CD4-positive, alpha-beta memory T cell (primary cell): ENCODE data around the gene POU3F2. TPM values are rescaled to one million over a fixed set of nuclear protein-coding genes. Genes with fewer than 3 reads are reported as not detected.

Experiments
- CTCF ChIA-PET: fragments of 350-600 bp; sonication (Branson Sonifier 250); formaldehyde crosslinking; loops from one replicate; lab custom pipeline; 2021; ENCODE audit warnings: inconsistent platforms; ENCODE audit not compliant: partially characterized antibody; lab: Charles Lee
- POLR2A ChIA-PET: fragments of 350-600 bp; sonication (Branson Sonifier 250); formaldehyde crosslinking; loops from one replicate; lab custom pipeline; 2021; ENCODE audit not compliant: partially characterized antibody; lab: Charles Lee
- DNase-seq, 5 donors: peaks; one replicate each; pipeline versions ENCODE4 v3.0.0 to v3.0.0-alpha.2; 2020 to 2022; ENCODE audit warnings: mixed read lengths in 1 of 5
- H3K27ac ChIP-seq: one replicate; pipeline ENCODE4 v1.7.0; 2013; ENCODE audit warnings: low read depth, low read length
- H3K27me3 ChIP-seq: 2 replicates; pipeline ENCODE4 v1.7.0; 2013; ENCODE audit warnings: mild to moderate bottlenecking, low read length, moderate library complexity; ENCODE audit not compliant: insufficient read depth
- H3K36me3 ChIP-seq: 2 replicates; pipeline ENCODE4 v1.7.0; 2013; ENCODE audit warnings: mild to moderate bottlenecking, low read length, moderate library complexity; ENCODE audit not compliant: insufficient read depth
- H3K4me1 ChIP-seq: 2 replicates; pipeline ENCODE4 v1.7.0; 2013; ENCODE audit warnings: mild to moderate bottlenecking, low read length, moderate library complexity; ENCODE audit not compliant: insufficient read depth
- H3K4me3 ChIP-seq, 2 donors: one replicate each; pipeline ENCODE4 v1.7.0; 2013; ENCODE audit warnings: low read length in 2 of 2, mild to moderate bottlenecking in 1 of 2
- H3K9me3 ChIP-seq, 2 donors: one replicate each; pipeline ENCODE4 v1.7.0; 2013; ENCODE audit warnings: low read length in 2 of 2, control low read depth in 1 of 2; ENCODE audit not compliant: control insufficient read depth in 1 of 2
- H3K27ac Mint-ChIP-seq, 7 donors: one replicate each; pipeline ENCODE4 v1.8.0; 2020 to 2021; ENCODE audit warnings: mixed read lengths in 7 of 7, mild to moderate bottlenecking in 6 of 7, inconsistent platforms in 3 of 7, moderate library complexity in 3 of 7
- H3K27me3 Mint-ChIP-seq, 2 donors: one replicate each; pipeline ENCODE4 v1.8.0; 2020 to 2021; ENCODE audit warnings: mixed read lengths in 2 of 2
- H3K36me3 Mint-ChIP-seq, 2 donors: one replicate each; pipeline ENCODE4 v1.8.0; 2020 to 2021; ENCODE audit warnings: mixed read lengths in 2 of 2, inconsistent platforms in 1 of 2, mild to moderate bottlenecking in 1 of 2
- H3K4me1 Mint-ChIP-seq, 4 donors: one replicate each; pipeline ENCODE4 v1.8.0; 2020 to 2021; ENCODE audit warnings: mixed read lengths in 4 of 4, mild to moderate bottlenecking in 1 of 4
- H3K4me3 Mint-ChIP-seq, 8 donors: one replicate each; pipeline ENCODE4 v1.8.0; 2020 to 2021; ENCODE audit warnings: mixed read lengths in 8 of 8, mild to moderate bottlenecking in 7 of 8, moderate library complexity in 6 of 8, inconsistent platforms in 3 of 8
- H3K9me3 Mint-ChIP-seq, 8 donors: one replicate each; pipeline ENCODE4 v1.8.0; 2020 to 2021; ENCODE audit warnings: mixed read lengths in 8 of 8, mild to moderate bottlenecking in 5 of 8, inconsistent platforms in 3 of 8, moderate library complexity in 1 of 8
- intact Hi-C: fragments of 100-400 bp; cut with micrococcal nuclease; formaldehyde crosslinking; loops from one replicate; pipeline ENCODE4 v1.15.1; 2023
- polyA plus RNA-seq, 2 donors: library from polyadenylated mRNA; unstranded; fragments of 300-500 nt; fragmentation: Illumina TruSeq; gene quantifications; one replicate each; pipeline ENCODE4 v1.2.3, GENCODE V29; 2021
- total RNA-seq, 2 experiments: library from RNA; stranded (reverse); gene quantifications; one replicate each; pipeline ENCODE4 v1.2.3, GENCODE V29; 2021

The POU3F2 gene
- total and polyA plus RNA-seq, 4 experiments from 2014 or later: not detected

GRCh38 chr6:98835149-98836024, 1.0 kb downstream of the POU3F2 start:
- Histone ChIP-seq H3K36me3 (no peaks in the 10 kb centered on the region), H3K27ac (no peak overlapping the region), H3K4me3 (peak overlapping the region in 1 of 2 donors; percentile 9), H3K4me1 (peaks cover 52% of the 10 kb centered on the region), H3K27me3 (peaks cover 70% of the 10 kb centered on the region), H3K9me3 (no peaks in the 10 kb centered on the region)
- ChIA-PET POLR2A (no interaction called here), CTCF (no interaction called here)
- no peak for DNase-seq
- Mint-ChIP-seq H3K4me3 (peak overlapping the region; percentile 32 to 76 (median 62)), H3K9me3 (peaks cover 0 to 6% (median under 1%) of the 10 kb centered on the region in 8 donors), H3K36me3 (peaks cover 3 to 10% of the 10 kb centered on the region in 2 donors), H3K27ac (peak overlapping the region in 2 of 7 donors; percentile 19 to 43), H3K27me3 (peaks cover 57 to 72% of the 10 kb centered on the region in 2 donors), H3K4me1 (peaks cover 26 to 63% (median 40%) of the 10 kb centered on the region in 4 donors)
- intact Hi-C loops: loop anchor here (10.0 kb wide), 1 partner anchor 779 kb away; no protein-coding TSS in a partner anchor

- Histone ChIP-seq H3K4me1 (peaks cover 44% of the 10 kb centered on the region), H3K36me3 (no peaks in the 10 kb centered on the region), H3K27me3 (peaks cover 68% of the 10 kb centered on the region), H3K4me3 (peak overlapping the region in 1 of 2 donors; percentile 9), H3K9me3 (no peaks in the 10 kb centered on the region), H3K27ac (no peak overlapping the region)
- ChIA-PET POLR2A (no interaction called here), CTCF (no interaction called here)
- peaks cover 3 to 10% of the 10 kb centered on the region in 2 donors for H3K36me3 Mint-ChIP-seq
- peaks cover 55 to 69% of the 10 kb centered on the region in 2 donors for H3K27me3 Mint-ChIP-seq
- peaks cover 0 to 4% (median under 1%) of the 10 kb centered on the region in 8 donors for H3K9me3 Mint-ChIP-seq
- DNase-seq: no peak
- H3K4me1 Mint-ChIP-seq: peaks cover 20 to 55% (median 34%) of the 10 kb centered on the region in 4 donors
- intact Hi-C loops: loop anchor here (10.0 kb wide), 1 partner anchor 779 kb away; no protein-coding TSS in a partner anchor
- peak overlapping the region in 2 of 7 donors; percentile 19 to 43 for H3K27ac Mint-ChIP-seq
- peak overlapping the region; percentile 50 to 83 (median 72) for H3K4me3 Mint-ChIP-seq
Measured at GRCh38 chr6:98836025-98836961, 1.9 kb downstream of the POU3F2 start.

GRCh38 chr6:98836962-98837944, 2.9 kb downstream of the POU3F2 start:
- H3K36me3 Mint-ChIP-seq: peaks cover 3 to 10% of the 10 kb centered on the region in 2 donors
- POLR2A ChIA-PET: no interaction called here

GRCh38 chr6:98838032-98838431, 3.7 kb downstream of the POU3F2 start:
- ChIA-PET POLR2A (no interaction called here), CTCF (no interaction called here)
- Histone ChIP-seq H3K9me3 (no peaks in the 10 kb centered on the region), H3K27me3 (peaks cover 69% of the 10 kb centered on the region), H3K27ac (no peak overlapping the region), H3K4me1 (peaks cover 27% of the 10 kb centered on the region), H3K4me3 (no peak overlapping the region), H3K36me3 (no peaks in the 10 kb centered on the region)
- no peak for DNase-seq
- intact Hi-C loops: loop anchor here (10.0 kb wide), 1 partner anchor 777 kb away; no protein-coding TSS in a partner anchor
- Mint-ChIP-seq H3K36me3 (peaks cover 3 to 10% of the 10 kb centered on the region in 2 donors), H3K27me3 (peaks cover 59 to 70% of the 10 kb centered on the region in 2 donors), H3K4me3 (no peak overlapping the region), H3K9me3 (peaks cover 0 to 4% (median 2%) of the 10 kb centered on the region in 8 donors), H3K27ac (no peak overlapping the region), H3K4me1 (peaks cover 7 to 42% (median 23%) of the 10 kb centered on the region in 4 donors)

More at GRCh38 chr6:98836962-98837944, 2.9 kb downstream of the POU3F2 start:
- Histone ChIP-seq H3K9me3 (no peaks in the 10 kb centered on the region), H3K36me3 (no peaks in the 10 kb centered on the region), H3K4me3 (no peak overlapping the region), H3K27ac (no peak overlapping the region), H3K4me1 (peaks cover 35% of the 10 kb centered on the region), H3K27me3 (peaks cover 69% of the 10 kb centered on the region)
- peaks cover 0 to 4% (median 2%) of the 10 kb centered on the region in 8 donors for H3K9me3 Mint-ChIP-seq
- no peak for DNase-seq
- intact Hi-C loops: loop anchor here (10.0 kb wide), 1 partner anchor 778 kb away; no protein-coding TSS in a partner anchor
- CTCF ChIA-PET: no interaction called here
- H3K27ac Mint-ChIP-seq: no peak overlapping the region
- H3K4me1 Mint-ChIP-seq: peaks cover 13 to 45% (median 29%) of the 10 kb centered on the region in 4 donors
- H3K4me3 Mint-ChIP-seq: peak overlapping the region in 4 of 8 donors; percentile 8 to 81 (median 18)
- H3K27me3 Mint-ChIP-seq: peaks cover 58 to 70% of the 10 kb centered on the region in 2 donors

GRCh38 chr6:98838975-98839374, 4.6 kb downstream of the POU3F2 start:
- no peak for DNase-seq
- peaks cover 61 to 67% of the 10 kb centered on the region in 2 donors for H3K27me3 Mint-ChIP-seq
- Histone ChIP-seq H3K4me1 (peaks cover 22% of the 10 kb centered on the region), H3K27me3 (peaks cover 73% of the 10 kb centered on the region), H3K9me3 (no peaks in the 10 kb centered on the region), H3K36me3 (no peaks in the 10 kb centered on the region), H3K4me3 (no peak overlapping the region), H3K27ac (no peak overlapping the region)
- peaks cover 8 to 41% (median 19%) of the 10 kb centered on the region in 4 donors for H3K4me1 Mint-ChIP-seq
- intact Hi-C loops: loop anchor here (10.0 kb wide), 1 partner anchor 776 kb away; no protein-coding TSS in a partner anchor
- CTCF ChIA-PET: no interaction called here
- H3K36me3 Mint-ChIP-seq: peaks cover 3% of the 10 kb centered on the region in 2 donors
- H3K9me3 Mint-ChIP-seq: peaks cover 0 to 6% (median 2%) of the 10 kb centered on the region in 8 donors
- POLR2A ChIA-PET: no interaction called here
- H3K27ac Mint-ChIP-seq: no peak overlapping the region
- H3K4me3 Mint-ChIP-seq: no peak overlapping the region

GRCh38 chr6:98839781-98840361, 5.5 kb downstream of the POU3F2 start:
- H3K4me1 ChIP-seq: peaks cover 29% of the 10 kb centered on the region
- ChIA-PET POLR2A (no interaction called here), CTCF (no interaction called here)
- Mint-ChIP-seq H3K4me3 (no peak overlapping the region), H3K9me3 (peaks cover 0 to 6% (median 2%) of the 10 kb centered on the region in 8 donors), H3K36me3 (peaks cover 0 to 3% of the 10 kb centered on the region in 2 donors), H3K27ac (peak overlapping the region in 1 of 7 donors; percentile 9), H3K27me3 (peaks cover 67 to 71% of the 10 kb centered on the region in 2 donors), H3K4me1 (peaks cover 12 to 41% (median 24%) of the 10 kb centered on the region in 4 donors)
- intact Hi-C loops: loop anchor here (10.0 kb wide), 1 partner anchor 775 kb away; no protein-coding TSS in a partner anchor
- H3K36me3 ChIP-seq: no peaks in the 10 kb centered on the region
- H3K27ac ChIP-seq: no peak overlapping the region
- no peak overlapping the region for H3K4me3 ChIP-seq
- H3K27me3 ChIP-seq: peaks cover 78% of the 10 kb centered on the region
- DNase-seq: no peak
- H3K9me3 ChIP-seq: no peaks in the 10 kb centered on the region
